Activated CD8-positive, alpha-beta T cell treated with anti-CD3 and anti-CD28 coated beads, Interleukin-2, amount 10 ng/mL, durations not matched to agents 7 days and 5 days (primary cell): ENCODE results near the gene FBXW5. TPM values are rescaled to one million over a fixed set of nuclear protein-coding genes. Genes with fewer than 3 reads are reported as not detected.

Experiments used
- ATAC-seq: fragments of 150-1000 bp; cut with Tn5 transposase; one replicate; pipeline ENCODE4 v1.10.0; 2021; ENCODE audit warnings: moderate library complexity
- CTCF ChIA-PET: fragments of 350-600 bp; sonication (Branson Sonifier 250); formaldehyde crosslinking; loops from one replicate; lab custom pipeline; 2021; ENCODE audit warnings: antibody characterized with exemption; lab: Charles Lee
- POLR2A ChIA-PET: fragments of 350-600 bp; sonication (Branson Sonifier 250); formaldehyde crosslinking; loops from one replicate; lab custom pipeline; 2021; ENCODE audit warnings: antibody characterized with exemption; lab: Charles Lee
- DNase-seq: peaks from one replicate; pipeline ENCODE4 v3.0.0-alpha.2; 2020
- H3K27ac Mint-ChIP-seq: one replicate; pipeline ENCODE4 v1.8.0; 2021; ENCODE audit warnings: mild to moderate bottlenecking, mixed read lengths
- H3K27me3 Mint-ChIP-seq: one replicate; pipeline ENCODE4 v1.8.0; 2021; ENCODE audit warnings: low read depth, mixed read lengths
- H3K36me3 Mint-ChIP-seq: one replicate; pipeline ENCODE4 v1.8.0; 2021; ENCODE audit warnings: low read depth, mixed read lengths
- H3K4me1 Mint-ChIP-seq: one replicate; pipeline ENCODE4 v1.8.0; 2021; ENCODE audit warnings: low read depth, mixed read lengths
- H3K4me3 Mint-ChIP-seq: one replicate; pipeline ENCODE4 v1.8.0; 2021; ENCODE audit warnings: mild to moderate bottlenecking, mixed read lengths
- H3K9me3 Mint-ChIP-seq: one replicate; pipeline ENCODE4 v1.8.0; 2022; ENCODE audit warnings: mixed read lengths; ENCODE audit not compliant: insufficient read depth
- total RNA-seq, 2 experiments: library from RNA; stranded (reverse); gene quantifications; one replicate each; pipeline ENCODE4 v1.2.3, GENCODE V29; 2021

The FBXW5 gene
- total RNA-seq, 2 experiments from 2014 or later: 103 to 104 TPM

DNA sequence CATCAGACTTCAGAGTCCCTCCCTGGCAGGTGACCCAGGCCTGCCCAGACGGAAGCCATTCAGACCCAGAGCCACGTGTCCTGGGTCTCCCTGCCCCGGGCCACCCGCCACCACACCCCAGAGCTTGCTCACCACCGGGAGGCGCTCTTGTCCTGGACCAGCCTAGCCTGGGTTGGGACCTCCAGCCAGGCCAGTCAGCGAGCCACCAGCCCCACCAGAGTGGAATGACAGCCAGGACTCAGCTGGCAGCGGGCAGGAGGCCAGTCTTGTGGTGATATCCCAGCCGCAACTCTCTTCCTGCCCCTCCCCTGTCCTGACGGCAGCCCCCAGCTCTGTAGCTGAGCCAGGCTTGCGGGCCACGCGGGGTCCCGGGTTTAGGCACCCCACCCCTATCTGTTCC is 31.1 kb upstream of the FBXW5 start:
- peak overlapping the region; percentile 38 for H3K4me3 Mint-ChIP-seq
- H3K27ac Mint-ChIP-seq: peak overlapping the region; percentile 60
- peak; percentile 47 for DNase-seq
- H3K36me3 Mint-ChIP-seq: no peaks in the 10 kb centered on the region
- no peak for ATAC-seq
- no peaks in the 10 kb centered on the region for H3K27me3 Mint-ChIP-seq
- ChIA-PET CTCF (interaction anchor here (0.7 to 3.3 kb wide), 8 partner anchors 10 to 133 kb away, joined by 3 to 25 read pairs (median 4); partner anchors contain the start of genes AJM1 and FUT7), POLR2A (interaction anchor here (2.5 kb wide), 1 partner anchor 16 kb away, joined by 10 read pairs; no protein-coding TSS in a partner anchor)
- H3K9me3 Mint-ChIP-seq: no peaks in the 10 kb centered on the region
- peaks cover 25% of the 10 kb centered on the region for H3K4me1 Mint-ChIP-seq

DNA sequence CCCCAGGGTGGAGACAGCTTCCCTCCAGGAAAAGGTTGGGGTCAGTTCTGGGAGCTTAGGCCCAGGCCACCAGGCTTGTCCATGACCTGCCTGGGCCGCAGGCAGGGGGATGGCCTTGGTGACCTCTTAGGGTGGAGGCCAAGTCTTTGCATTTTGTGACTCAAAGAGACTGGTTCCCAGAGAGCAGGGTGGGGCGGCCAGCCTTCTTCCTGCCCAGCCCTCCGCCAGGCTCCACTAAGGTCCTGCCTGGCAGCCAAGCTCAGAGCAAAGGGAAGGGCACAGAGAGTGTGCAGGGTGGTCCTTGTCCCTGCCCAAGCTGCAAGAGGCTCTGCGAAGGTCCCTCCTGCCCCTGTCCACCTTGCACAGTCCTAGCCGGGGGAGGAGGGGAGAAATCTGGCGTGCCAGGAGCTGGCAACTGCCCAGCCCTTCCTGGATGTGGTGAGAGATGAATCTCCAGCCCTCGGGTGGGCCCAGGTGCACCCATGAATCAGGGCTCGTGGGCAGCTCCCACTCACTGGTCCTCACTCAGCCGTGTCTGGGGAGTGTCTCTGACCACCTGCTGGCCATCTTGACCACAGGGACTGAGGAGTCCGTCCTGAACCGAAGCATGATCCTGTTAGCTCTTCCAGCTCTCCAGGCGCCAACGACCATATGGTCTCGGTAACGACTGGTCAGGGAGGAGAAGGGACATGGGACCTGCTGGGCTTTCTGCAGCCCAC is 30.4 kb upstream of the FBXW5 start:
- Mint-ChIP-seq H3K36me3 (no peaks in the 10 kb centered on the region), H3K27me3 (no peaks in the 10 kb centered on the region), H3K9me3 (no peaks in the 10 kb centered on the region), H3K4me3 (peak overlapping the region; percentile 38), H3K4me1 (peaks cover 25% of the 10 kb centered on the region), H3K27ac (peak overlapping the region; percentile 60)
- POLR2A ChIA-PET: interaction anchor here (2.5 kb wide), 1 partner anchor 17 kb away, joined by 10 read pairs; no protein-coding TSS in a partner anchor
- DNase-seq (no peak), ATAC-seq (no peak)
- CTCF ChIA-PET: interaction anchor here (0.7 to 3.3 kb wide), 10 partner anchors 9 to 133 kb away, joined by 3 to 25 read pairs (median 6); partner anchors contain the start of genes AJM1 and PAXX

DNA sequence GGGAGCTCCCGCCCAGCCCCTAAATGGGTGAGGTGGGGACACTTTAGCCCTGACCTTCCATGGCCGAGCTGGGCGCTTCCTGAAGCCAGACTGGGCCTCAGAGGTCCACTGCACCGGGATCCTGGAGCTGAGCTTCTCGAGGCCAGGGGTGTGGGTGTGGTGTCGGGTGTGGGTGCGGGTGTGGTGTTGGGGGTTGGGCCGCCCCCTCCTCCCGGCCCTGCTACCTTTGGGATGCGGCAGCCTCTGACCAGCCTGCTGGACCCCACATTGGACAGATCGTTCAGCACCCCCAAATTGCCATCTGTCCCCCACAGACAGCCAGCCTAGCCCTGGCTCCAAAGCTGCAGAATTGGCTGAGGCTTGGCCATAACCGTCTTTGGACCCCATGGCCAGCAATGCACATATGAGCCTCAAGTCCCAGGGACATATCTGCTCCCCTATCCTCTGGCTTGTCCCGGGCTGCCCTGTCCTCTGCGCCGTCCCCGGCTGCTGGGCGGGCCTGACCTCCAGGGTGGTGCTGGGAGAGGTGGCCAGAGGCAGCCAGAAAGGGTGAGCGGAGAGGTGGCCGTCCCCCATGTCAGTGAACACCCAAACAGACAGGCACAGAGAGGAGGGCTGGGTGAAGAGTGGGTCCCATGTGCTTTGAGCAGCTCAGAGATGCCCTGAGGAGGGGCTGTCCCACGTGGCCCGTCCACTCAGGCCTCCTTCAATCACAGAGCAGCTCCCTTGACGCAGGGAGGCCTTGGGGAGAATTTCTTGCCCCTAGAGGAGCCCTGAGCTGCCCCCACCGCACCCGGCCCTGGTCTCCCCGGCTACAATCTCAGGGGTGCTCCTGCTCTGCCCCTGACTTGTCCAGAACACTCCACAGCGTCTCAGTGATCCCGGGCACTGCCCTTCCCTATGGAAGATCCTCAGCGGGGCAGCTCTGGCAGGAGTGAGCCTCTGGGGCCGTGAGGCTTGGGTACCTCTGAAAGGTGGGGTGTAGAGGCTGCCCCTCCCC is 29.4 kb upstream of the FBXW5 start:
- POLR2A ChIA-PET: interaction anchor here (2.5 kb wide), 1 partner anchor 18 kb away, joined by 10 read pairs; no protein-coding TSS in a partner anchor
- peaks cover 25% of the 10 kb centered on the region for H3K4me1 Mint-ChIP-seq
- no peaks in the 10 kb centered on the region for H3K9me3 Mint-ChIP-seq
- H3K36me3 Mint-ChIP-seq: no peaks in the 10 kb centered on the region
- no peak overlapping the region for H3K27ac Mint-ChIP-seq
- no peaks in the 10 kb centered on the region for H3K27me3 Mint-ChIP-seq
- CTCF ChIA-PET: interaction anchor here (1.1 to 3.3 kb wide), 6 partner anchors 8 to 132 kb away, joined by 3 to 25 read pairs (median 8); partner anchors contain the start of genes AJM1 and PAXX
- ATAC-seq: no peak
- H3K4me3 Mint-ChIP-seq: no peak overlapping the region
- DNase-seq: no peak

DNA sequence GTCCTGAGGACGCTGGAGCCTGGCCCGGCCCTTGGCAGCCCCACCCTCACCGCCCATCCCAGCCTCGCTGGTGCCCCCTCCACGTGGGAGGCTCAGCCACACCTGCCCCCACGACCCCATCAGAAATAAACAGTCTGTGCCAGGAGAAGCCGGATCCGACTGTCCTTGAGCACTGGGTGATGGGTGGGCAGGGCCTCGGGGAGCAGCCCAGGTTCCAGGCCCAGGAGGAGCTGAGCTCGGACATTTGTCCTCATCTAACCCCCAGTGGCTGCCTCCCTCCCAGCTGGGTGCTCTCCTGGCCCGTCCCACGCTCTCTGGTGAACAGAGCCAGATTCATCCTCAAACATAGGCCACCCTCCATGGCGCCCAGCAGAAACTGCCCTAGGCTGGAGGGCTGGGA is 28.2 kb upstream of the FBXW5 start:
- CTCF ChIA-PET: interaction anchor here (2.3 kb wide), 1 partner anchor 56 kb away, joined by 8 read pairs; no protein-coding TSS in a partner anchor
- POLR2A ChIA-PET: no interaction called here
- H3K27me3 Mint-ChIP-seq: no peaks in the 10 kb centered on the region
- H3K9me3 Mint-ChIP-seq: no peaks in the 10 kb centered on the region
- no peak overlapping the region for H3K4me3 Mint-ChIP-seq
- no peaks in the 10 kb centered on the region for H3K36me3 Mint-ChIP-seq
- ATAC-seq (no peak), DNase-seq (no peak)
- no peak overlapping the region for H3K27ac Mint-ChIP-seq
- H3K4me1 Mint-ChIP-seq: peaks cover 25% of the 10 kb centered on the region

GRCh38 chr9:136972335-136972734 is 27.8 kb upstream of the FBXW5 start:
- DNase-seq (no peak), ATAC-seq (no peak)
- Mint-ChIP-seq H3K36me3 (no peaks in the 10 kb centered on the region), H3K4me1 (peaks cover 23% of the 10 kb centered on the region), H3K27ac (no peak overlapping the region), H3K4me3 (no peak overlapping the region), H3K27me3 (no peaks in the 10 kb centered on the region), H3K9me3 (no peaks in the 10 kb centered on the region)
- ChIA-PET CTCF (interaction anchor here (2.3 kb wide), 1 partner anchor 57 kb away, joined by 8 read pairs; no protein-coding TSS in a partner anchor), POLR2A (no interaction called here)

DNA sequence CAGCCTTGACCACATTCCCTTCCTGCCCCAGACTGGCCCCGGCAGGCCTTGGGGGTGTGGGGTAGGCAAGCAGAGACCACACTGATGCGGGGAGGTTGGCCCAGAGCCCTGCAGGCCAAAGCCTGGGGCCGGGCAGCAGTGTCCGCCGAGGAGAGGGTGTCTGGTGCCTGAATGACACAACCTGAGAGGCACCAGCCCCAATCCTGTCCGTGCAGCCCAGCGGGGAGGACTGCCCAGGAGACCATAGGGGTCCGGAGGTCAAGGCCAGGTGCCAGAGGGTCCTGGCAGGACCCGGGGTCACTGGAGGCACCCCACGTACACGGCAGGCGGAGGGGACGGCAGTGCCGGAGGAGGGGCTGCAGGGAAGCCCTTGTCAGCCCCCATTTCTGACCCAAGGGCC is 27.2 kb upstream of the FBXW5 start:
- no peaks in the 10 kb centered on the region for H3K9me3 Mint-ChIP-seq
- no peaks in the 10 kb centered on the region for H3K27me3 Mint-ChIP-seq
- no peak for DNase-seq
- ChIA-PET CTCF (no interaction called here), POLR2A (interaction anchor here (0.7 kb wide), 1 partner anchor 12 kb away, joined by 3 read pairs; no protein-coding TSS in a partner anchor)
- peaks cover 23% of the 10 kb centered on the region for H3K4me1 Mint-ChIP-seq
- no peak overlapping the region for H3K27ac Mint-ChIP-seq
- no peak overlapping the region for H3K4me3 Mint-ChIP-seq
- ATAC-seq: no peak
- H3K36me3 Mint-ChIP-seq: no peaks in the 10 kb centered on the region

GRCh38 chr9:136970361-136970760 is 25.8 kb upstream of the FBXW5 start:
- ATAC-seq: no peak
- Mint-ChIP-seq H3K9me3 (no peaks in the 10 kb centered on the region), H3K27ac (no peak overlapping the region), H3K36me3 (no peaks in the 10 kb centered on the region), H3K4me3 (no peak overlapping the region), H3K27me3 (no peaks in the 10 kb centered on the region), H3K4me1 (peaks cover 26% of the 10 kb centered on the region)
- ChIA-PET CTCF (interaction anchor here (0.8 kb wide), 1 partner anchor 36 kb away, joined by 4 read pairs; no protein-coding TSS in a partner anchor), POLR2A (interaction anchor here (0.6 kb wide), 1 partner anchor 68 kb away, joined by 3 read pairs; no protein-coding TSS in a partner anchor)
- no peak for DNase-seq

- no peak overlapping the region for H3K27ac Mint-ChIP-seq
- no peaks in the 10 kb centered on the region for H3K9me3 Mint-ChIP-seq
- ATAC-seq (no peak), DNase-seq (no peak)
- no peak overlapping the region for H3K4me3 Mint-ChIP-seq
- H3K36me3 Mint-ChIP-seq: no peaks in the 10 kb centered on the region
- peaks cover 24% of the 10 kb centered on the region for H3K4me1 Mint-ChIP-seq
- no peaks in the 10 kb centered on the region for H3K27me3 Mint-ChIP-seq
- ChIA-PET CTCF (no interaction called here), POLR2A (interaction anchor here (0.7 kb wide), 1 partner anchor 26 kb away, joined by 3 read pairs; no protein-coding TSS in a partner anchor)
These were observed 25.2 kb upstream of the FBXW5 start for GRCh38 chr9:136969774-136970173.

DNA sequence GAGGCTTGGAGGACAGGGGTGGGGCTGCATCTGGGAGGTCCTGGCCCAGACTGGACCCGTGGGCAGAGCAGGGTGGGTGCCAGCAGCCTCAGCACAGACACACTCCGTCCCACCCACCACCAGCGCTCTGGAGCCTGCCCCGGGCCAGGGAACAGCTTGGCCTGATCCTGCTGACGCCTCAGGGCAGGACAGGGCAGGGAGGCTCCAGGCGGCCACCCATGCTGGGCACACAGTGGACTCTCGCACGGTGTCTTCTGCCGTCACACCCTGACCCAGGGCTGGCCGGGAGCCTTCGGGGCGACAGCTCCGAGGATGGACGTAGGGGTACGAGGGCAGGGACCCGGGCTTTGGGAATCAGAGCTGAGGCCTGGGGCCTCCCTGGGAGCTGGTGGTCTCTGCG is 24.6 kb upstream of the FBXW5 start:
- CTCF ChIA-PET: interaction anchor here (1.4 kb wide), 1 partner anchor 66 kb away, joined by 4 read pairs; no protein-coding TSS in a partner anchor
- no peaks in the 10 kb centered on the region for H3K36me3 Mint-ChIP-seq
- H3K4me1 Mint-ChIP-seq: peaks cover 24% of the 10 kb centered on the region
- POLR2A ChIA-PET: interaction anchor here (0.7 kb wide), 1 partner anchor 25 kb away, joined by 3 read pairs; no protein-coding TSS in a partner anchor
- ATAC-seq: no peak
- H3K9me3 Mint-ChIP-seq: no peaks in the 10 kb centered on the region
- no peak for DNase-seq
- no peak overlapping the region for H3K27ac Mint-ChIP-seq
- no peak overlapping the region for H3K4me3 Mint-ChIP-seq
- H3K27me3 Mint-ChIP-seq: no peaks in the 10 kb centered on the region

DNA sequence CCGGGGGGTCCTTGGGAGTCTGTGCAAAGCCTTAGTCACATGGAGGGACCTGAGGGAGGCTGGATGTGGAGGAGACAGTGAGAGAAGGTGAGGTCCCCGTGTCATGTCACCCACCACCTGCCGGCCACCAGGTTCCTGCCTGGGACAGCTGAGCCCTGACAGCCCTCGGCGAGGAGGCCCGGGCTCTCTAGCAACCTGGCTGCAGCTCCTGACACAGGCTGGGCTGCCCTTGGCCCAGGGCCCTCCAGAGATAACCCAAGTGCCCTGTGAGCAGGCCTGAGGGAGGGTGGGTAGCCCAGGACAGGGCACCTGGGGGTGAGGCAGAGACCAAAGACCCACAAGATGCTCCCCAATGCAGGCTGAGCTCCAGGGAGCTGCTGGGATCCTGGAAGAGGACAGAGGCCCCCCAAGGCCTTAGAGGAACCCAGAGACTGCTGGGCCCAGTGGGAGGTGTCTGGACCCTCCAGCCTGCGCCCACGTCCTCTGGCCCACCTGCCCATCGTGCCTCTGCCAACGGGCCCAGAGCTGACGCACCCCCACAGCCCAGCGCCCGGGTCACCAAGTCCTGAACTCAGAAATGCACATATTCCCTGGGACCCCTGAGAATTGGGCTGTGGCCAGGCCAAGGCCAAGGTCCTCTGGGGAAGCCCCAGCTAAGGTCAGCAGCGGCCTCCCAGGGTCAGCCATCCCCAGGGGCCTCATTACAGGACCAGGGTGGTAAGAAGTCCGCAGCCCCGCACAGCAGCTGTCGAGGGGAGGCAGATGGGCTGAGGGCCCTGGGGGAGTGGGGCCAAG is 24.0 kb upstream of the FBXW5 start:
- H3K9me3 Mint-ChIP-seq: no peaks in the 10 kb centered on the region
- DNase-seq (no peak), ATAC-seq (no peak)
- H3K4me1 Mint-ChIP-seq: peaks cover 24% of the 10 kb centered on the region
- POLR2A ChIA-PET: no interaction called here
- H3K36me3 Mint-ChIP-seq: no peaks in the 10 kb centered on the region
- no peaks in the 10 kb centered on the region for H3K27me3 Mint-ChIP-seq
- no peak overlapping the region for H3K27ac Mint-ChIP-seq
- H3K4me3 Mint-ChIP-seq: no peak overlapping the region
- CTCF ChIA-PET: interaction anchor here (1.4 kb wide), 1 partner anchor 67 kb away, joined by 4 read pairs; no protein-coding TSS in a partner anchor
